GM21825 (cell line): ENCODE measurements around the gene FAM193A.
"Not testable (repeated sequence)": the region's sequence is repeated elsewhere in the genome, so short reads cannot be mapped to it uniquely, and the experiment has no call there.

Source experiments
- ATAC-seq: cut with Tn5 transposase; IDR thresholded peaks from one replicate; pipeline ENCODE4 v1.9.1; 2021; ENCODE audit warnings: mild to moderate bottlenecking, moderate library complexity; ENCODE audit not compliant: unreplicated experiment

Gene FAM193A

DNA sequence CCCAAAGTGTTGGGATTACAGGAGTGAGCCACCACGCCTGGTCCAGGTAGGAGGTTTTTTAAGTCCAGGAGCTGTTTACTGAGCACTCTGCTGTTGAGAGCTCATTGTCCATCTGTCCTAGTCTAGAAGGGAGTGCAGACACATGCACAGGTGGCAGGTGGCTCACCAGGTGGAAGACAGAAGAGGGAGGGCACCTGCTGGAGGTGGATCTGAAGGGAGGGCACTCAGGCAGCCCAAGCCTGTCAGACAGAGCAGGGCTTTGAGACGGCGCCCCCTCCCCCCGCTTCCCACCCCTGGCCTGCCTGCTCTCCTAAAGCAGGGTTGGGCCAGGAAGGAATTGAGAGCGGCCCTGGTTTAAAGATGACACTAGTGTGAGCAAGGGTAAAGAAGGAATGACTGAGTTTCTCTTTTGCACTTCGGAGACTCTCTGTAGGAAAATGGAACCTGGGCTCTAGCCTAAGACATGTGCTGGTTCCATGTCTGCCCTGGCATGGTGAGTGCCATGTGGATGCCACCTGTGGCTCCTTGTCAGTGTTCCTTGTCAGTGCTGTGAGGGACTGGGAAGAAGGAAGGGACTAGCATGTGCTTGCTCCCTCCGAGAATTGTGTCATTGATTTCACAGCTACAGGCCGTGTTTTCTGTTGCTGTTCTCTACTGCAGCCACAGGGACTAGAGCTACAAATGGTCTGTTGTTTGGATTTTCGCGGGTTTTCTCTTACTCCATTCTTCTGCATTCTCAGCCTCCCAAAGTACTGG is 111.1 kb downstream of the FAM193A start:
- no peak for ATAC-seq

DNA sequence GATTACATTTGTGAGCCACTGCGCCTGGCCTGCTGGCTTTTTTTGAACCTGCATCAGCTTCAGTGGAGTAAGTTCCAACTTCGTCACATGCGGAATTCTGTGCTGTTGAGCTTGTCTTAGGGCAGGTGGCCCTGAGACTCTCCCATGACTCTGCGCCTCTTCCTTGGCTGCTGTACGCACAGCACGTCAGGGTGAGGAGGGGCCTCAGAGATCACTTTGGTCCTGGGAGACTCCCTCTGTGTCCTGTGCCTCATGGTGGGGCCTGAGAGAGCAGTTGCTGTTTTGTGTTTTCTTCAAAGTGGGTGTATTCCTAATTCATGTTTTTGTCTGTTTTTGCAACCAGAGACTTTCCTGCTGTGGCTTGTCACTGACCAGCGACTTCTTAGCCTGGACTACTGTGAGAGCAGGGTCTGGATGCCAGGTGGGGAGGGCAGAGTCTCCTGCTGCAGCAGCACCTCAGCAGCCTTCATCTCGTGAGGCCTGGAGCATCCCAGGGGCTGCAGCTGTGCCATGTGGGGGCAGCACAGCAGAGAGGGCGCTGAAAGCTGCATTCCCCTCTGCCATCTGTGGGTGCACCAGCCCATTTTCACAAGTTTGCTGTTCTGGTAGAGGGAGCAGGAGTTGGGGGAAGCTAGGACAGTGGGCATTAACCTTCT is 111.8 kb downstream of the FAM193A start:
- ATAC-seq = no peak

DNA sequence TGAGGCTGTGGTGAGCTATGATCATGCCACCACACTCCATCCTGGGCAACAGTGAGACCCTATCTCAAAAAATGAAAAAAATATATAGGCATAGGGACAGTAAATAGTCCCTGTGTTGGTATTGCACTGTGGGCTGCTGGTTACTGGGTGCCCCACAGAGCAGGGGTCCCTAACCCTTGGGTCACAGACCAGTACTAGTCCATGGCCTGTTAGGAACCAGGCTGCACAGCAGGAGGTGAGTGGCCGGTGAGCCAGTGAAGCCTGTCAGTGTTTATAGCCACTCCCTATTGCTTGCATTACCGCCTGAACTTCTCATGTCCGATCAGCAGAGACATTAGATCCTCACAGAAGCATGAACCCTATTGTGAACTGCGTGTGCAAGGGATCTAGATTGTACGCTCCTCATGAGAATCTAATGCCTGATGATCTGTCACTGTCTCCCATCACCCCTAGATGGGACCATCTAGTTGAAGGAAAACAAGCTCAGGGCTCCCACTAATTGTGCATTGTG is 113.2 kb downstream of the FAM193A start:
- no peak for ATAC-seq

DNA sequence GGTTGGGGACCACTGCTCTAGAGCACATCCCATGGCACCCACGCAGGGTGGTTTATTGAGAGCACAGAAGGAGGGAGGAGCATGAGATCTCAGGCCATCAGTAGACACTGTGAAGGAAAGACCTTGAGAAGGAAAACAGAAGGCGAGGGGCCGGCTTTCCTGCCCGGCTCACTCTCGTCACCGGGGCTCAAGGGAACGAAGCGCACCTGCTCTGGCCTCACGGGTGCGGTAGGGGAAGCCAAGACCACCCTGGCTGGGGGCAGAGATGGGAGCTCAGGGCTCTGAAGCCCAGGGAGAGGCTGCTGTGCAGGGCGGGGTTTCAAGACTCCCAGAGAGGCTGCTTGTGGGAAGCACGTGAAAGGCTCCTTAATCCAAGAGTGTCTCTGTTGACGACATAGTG is 113.8 kb downstream of the FAM193A start:
- no peak for ATAC-seq

DNA sequence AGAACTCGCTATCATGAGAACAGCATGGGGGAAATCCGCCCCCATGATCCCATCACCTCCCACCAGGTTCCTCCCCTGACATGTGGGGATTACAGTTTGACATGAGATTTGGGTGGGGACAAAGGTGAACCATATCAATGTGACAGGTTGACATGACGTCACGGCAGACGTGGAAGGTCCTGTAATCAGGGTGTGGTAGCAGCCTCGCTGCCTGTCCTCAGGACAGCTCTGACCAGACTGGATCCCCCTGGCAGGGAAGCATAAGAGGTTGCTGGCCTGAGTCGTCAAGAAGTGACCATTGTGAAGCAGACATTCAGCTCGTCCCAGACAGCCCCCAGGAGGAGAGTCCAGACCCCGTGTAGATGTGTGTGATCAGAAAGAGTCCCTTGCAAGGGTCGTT is 115.1 kb downstream of the FAM193A start:
- no peak for ATAC-seq

DNA sequence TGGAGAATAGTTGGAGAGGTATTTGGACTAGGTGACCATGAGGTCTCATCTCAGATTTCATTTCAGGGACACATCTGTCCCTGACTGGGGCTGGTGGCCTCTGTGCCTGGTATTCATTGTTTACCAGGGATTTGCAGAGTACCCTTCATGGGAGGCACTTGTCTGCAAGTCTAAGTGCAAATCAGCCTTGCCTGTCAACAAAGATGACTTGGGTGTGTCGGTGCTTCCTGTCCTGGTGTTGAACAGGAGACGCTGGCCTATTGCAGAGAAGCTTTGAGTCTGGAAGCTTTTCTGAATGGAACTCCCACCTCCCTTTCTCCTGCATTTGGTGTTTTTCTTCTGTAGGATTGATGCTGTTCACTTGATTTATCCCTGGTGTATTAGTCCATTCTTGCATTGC is 115.6 kb downstream of the FAM193A start:
- no peak for ATAC-seq

DNA sequence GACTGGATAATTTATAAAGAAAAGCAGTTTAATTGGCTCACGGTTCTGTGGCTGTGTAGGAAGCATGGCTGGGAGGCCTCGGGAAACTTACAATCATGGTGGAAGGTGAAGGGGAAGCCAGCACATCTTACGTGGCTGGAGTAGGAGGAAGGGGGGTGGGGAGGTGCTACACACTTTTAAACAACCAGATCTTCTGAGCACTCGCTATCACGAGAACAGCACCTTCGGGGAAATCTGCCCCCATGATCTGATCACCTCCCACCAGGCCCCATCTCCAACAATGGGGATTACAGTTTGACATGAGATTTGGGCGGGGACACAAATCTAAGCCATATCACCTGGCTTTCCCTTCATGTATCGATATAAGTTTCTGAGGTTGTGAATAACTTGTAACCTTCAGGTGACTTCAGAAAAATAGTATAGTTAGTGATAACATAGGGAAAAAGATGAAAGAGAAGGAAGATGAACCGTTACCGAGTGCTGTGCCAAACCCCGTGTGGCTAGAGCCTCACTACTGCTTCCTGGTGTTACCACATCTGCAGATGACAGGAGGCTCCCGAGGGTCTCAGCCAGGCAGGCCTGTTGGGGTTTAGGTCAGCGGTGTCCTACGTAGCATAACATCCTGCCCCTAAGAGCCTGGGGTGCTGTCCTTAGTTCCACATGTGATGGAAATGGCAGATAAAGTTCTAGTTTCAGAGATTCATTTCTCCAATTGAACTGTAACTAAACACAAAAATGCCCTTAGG is 116.1 kb downstream of the FAM193A start:
- ATAC-seq = no peak

DNA sequence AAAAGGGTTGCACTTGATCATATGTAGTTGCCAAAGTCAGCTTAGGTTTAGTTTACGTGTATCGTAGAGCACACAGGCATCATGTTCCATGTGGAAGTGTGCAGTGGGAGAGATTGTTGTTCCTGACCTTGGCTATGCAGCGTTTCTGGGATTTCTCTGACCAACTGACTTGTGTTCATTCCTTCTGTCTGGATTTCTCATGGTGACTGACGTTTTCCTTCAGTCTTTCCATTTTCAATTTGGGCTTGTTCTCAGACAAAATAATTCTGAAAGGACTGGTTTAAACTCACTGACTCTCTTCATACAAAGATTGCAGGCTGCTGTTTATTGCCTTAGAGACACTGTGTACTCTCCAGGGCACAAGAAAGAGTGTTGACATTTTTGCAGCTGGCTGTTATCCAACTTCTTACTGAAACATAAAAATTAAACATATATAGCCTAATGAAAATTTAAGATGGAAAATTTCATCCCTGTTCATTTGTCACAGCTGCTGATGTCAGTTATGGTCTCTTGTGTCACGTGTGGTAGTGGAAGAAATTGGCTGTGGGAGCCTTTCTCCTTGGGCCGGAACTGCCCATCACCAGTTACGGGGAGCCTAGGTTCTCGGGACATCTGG is 124.3 kb downstream of the FAM193A start:
- no peak for ATAC-seq

DNA sequence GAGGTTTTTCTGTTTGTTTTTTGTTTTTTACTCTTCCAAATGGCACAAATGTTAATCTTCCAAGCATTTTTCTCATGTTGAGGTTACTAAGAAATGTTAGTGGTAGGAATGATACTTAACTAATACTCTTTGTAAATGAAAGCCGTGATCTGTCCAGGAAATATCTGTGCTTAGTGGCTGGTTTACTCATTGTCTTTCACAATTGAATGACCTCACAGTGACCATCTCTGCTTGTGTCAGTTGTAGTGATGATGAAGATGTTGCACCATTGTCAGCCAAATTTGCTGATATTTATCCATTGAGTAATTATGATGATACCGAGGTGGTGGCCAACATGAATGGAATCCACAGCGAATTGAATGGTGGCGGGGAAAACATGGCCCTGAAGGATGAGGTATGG is 126.2 kb downstream of the FAM193A start:
- ATAC-seq = no peak

DNA sequence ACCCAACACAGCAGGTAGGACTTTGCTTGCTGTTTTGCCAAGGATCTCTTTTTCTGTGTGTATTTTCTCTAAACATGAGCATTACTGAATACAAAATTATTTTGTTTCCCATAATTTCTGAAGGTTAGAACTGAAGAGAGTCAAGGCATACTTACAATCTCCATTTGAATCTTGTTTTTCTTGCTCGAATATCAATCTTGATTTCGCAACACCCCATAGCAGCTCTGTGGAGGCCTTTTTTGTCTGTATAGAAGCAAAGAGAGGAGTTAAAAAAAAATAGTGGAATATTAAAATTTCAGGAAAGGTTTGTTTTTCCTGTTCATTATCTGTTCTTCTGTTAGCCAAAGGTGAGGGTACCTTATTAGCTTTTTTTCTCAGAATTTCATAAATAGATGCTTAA is 126.8 kb downstream of the FAM193A start:
- no peak for ATAC-seq

DNA sequence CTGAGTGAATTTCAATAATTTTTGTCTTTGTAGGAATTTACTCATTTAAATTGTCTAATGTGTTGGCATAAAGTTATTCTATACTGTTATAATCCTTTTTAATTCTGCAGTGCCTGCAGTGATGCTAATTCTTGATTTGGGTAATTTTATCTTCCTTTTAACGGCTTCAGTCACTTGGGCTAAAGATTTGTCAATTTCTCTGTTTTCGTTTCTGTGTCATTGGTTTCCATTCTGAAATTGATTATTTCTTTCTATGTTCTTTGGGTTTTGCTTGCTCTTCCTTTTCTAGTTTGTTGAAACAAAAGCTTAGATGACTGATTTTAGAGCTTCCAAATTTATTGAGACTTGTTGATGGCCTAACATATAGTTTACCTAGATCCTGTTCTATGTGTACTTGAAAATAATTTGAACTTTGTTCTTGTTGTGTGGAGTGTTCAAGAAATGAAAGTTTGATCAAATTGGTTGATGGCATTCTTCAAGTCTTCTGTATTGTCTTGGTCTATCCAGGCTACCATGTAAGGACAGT is 130.3 kb downstream of the FAM193A start:
- no peak for ATAC-seq

DNA sequence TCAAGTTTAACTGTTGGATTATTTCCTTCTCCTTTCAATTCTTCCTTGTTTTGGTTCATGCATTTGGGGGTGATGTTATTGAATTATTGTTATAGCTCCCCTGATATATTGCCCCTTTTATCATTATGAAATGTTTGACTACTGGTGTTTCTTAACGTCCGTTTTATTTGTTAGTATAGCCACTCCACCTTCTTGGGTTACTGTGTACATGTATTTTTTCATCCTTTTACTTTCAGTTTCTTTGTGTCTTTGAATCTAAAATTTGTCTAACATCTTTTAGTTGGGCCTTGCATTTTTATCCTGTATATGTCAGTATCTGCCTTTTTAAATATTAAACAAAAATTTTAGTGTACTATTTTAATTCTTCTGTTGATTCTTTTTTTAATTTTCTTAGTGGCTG is 131.0 kb downstream of the FAM193A start:
- no peak for ATAC-seq

DNA sequence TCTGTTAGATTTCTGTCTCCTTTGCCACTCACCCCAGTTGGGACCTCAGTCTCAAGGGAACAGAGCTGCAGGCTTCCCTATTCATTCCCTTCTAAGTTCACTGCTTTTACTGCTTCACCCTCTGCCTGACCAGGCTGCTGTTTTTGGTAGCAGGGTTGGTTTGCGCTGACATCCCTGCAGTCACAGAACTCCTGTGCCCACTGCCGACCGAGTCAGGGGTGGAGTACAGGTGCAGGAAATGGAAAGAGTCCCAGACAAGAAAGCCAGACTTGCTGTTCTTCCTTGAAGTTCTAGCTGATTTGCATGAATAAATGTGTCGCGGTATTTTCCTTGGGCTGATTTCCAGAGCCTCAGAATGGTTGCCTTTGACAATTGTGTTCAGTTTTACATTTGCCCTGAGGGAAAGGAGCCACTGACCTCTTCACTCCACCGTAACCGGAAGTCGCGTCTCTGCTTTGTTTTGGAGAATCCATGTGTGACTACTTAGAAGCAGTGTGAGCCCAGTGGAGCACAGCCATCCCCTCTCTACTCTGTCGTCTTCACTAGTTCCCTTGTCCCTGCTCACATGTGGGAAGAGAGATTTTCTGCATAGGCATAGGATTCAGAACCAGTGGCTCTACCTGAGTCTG is 134.9 kb downstream of the FAM193A start:
- ATAC-seq = no peak

DNA sequence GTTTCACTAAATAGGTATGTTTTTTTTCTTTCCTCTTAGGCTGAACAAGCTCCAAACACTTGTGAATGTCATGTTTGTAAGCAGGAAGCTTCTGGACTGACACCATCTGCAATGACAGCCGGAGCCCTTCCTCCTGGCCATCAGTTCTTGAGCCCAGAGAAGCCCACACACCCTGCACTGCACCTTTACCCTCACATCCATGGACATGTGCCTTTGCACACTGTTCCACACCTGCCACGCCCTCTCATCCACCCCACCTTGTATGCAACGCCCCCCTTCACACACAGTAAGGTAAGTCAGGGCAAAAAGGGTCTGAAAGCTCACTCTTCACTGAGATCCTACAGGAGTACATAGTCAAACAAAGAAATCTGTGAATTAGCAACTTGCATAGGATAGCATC is 135.6 kb downstream of the FAM193A start:
- ATAC-seq = no peak

DNA sequence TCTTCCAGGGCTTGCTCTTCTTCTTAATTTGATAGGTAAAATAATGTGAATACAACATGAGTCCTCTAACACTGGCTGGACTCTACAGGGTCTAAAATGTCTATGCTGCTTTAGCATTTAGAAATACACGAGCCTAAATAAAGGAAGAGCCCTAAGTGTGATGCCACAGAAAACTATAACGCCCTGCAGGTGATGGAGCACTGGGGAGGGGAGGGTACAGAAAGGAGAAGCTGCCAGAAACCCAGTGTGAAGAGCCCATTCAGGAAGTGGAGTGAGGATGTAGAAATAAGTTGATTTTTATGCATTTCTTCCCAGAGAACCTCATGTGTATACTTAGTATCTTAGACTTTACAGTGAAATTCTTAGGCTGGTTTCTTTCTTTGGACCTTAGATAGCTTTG is 136.3 kb downstream of the FAM193A start:
- no peak for ATAC-seq

DNA sequence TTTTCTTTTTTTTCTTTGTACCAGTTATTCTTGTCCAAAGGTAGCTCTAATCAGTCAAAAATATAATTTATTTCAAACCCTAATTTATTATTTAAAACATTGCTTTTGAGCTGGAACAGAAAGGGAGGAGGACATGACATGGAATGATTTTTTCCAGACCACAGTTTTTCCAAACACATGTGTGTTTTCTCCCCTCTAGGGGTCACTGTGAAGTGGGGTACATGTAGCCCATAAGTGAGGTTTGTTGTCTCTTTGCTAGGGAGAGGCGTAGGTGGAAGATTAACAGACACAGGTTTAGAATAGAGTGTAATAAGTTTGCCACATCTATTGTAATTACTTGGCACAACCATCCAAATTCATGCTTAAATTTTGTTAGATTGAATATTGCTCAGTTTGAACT is 136.7 kb downstream of the FAM193A start:
- ATAC-seq = no peak

DNA sequence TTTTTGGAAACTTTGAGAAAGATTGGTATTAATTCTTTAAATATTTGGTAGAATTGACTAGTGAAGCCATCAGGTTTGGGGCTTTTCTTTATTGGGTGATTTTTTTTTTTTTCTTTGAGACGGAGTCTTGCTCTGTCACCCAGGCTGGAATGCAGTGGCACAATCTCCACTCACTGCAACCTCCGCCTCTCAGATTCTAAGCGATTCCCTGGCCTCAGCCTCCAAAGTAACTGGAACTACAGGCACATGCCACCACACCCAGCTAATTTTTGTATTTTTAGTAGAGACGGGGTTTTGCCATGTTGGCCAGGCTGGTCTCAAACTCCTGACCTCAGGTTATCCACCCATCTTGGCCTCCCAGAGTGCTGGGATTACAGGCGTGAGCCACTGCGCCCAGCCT is 143.3 kb downstream of the FAM193A start:
- ATAC-seq = not testable (repeated sequence)

DNA sequence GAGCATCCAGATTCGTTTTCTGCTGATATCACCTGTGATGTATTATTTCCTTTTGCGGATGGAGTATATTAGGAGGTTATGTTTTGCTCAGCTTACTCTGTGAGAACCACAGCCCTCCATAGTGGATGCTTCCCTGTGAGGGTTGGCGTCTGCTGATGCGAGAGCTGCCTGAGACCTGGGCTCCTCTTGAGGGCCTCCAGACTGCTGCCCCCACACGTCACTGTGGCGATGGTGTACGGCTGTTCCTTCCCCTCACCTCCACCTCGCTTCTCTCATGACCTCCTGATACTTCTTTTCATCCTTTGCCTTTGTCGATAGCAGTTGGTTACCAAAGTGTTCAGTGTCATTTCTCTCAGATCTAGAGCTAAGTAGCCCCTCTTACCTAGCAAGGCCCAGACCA is 148.0 kb downstream of the FAM193A start:
- ATAC-seq = no peak

DNA sequence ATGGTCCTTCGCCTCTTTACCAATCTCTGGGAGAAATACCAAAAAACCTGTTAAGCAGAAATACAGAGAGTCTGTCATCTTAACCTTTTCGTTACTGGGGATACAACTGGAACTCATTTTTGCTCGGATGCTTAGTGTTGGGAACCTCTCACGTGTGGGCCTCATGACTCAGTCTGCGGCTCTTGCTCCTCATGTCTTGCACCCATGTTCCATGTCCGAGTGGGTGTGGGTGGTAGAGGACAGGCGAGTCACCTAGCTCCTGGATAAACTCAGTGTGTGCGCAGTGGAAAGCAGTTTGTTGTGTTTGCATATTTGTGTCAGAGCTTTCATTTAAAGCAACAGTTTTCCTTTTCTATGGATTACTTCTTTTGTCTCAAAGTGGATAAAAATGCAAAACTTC is 149.1 kb downstream of the FAM193A start:
- ATAC-seq = no peak

DNA sequence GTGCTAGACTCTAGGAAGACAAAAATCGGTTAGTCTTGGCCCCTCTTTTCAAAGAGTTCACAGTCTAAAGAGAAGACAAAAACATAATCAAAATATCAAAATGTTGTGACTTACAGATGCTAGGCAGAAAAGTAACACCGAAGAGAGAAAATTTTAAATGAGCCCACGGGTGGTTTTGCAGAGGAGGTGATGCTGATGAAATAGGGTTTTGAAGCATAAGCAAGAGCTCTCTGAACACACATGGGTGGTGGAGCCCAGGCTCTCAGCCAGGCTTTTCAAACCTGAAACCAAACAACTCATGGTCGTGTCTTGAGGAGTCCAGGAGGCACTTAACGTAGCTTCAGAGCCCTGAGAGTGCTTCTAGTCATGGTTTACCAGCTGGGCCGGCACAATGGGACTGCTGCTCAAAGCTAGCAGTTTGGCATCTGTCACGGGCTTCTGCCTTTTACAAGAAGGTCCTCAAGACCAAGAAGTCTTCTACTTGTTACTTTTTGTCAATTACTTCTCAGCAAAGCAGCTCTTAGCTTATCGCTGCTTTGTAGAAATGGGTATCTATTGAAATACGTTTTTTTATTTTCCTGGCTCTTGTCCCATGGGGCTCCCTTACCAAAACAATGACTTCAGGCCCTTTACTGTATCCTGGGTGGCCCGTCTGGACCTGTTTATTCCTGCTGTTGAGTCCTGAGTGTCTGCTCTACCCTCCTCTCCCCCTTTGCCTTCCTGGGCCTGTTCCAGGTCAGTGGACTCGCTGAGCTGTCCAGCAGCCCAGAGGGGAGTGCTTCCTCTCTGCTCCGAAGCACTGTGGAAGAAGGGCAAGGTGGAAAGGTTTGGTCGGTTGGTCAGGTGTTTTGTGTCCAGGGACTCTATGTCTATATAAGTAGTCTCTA is 150.2 kb downstream of the FAM193A start:
- no peak for ATAC-seq
